ENCODE measurements around the gene BLNK.
A peak's percentile ranks its signal among the peaks of the same experiment; 100 is the strongest.

Gene BLNK

GRCh38 chr10:96261930-96262329 lies 9.4 kb downstream of the BLNK start:
- no peak for DNase-seq (ENCODE audit: low read depth)

- no peak for DNase-seq (ENCODE audit: low read depth)
These were observed 10.2 kb downstream of the BLNK start for GRCh38 chr10:96261132-96261531.

DNA sequence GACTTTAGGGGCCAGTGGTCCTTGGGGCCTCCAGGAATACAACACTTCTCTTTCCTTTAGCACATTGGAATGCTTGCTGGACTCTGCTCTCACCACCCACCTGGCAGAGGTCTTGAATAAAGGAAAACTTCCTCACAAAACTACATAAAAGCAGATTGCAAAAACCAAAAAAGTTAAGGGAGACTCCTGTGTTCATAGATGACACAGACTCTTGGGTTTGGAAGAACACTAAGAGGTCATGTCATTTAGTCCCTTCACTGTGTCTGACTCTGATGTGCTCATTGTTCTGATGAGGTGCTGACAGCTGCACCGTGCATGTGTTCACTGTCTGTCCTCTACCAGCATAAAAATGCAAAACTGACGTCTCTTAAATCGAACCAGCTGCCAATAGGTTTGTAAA lies 11.4 kb downstream of the BLNK start:
- no peak for DNase-seq (ENCODE audit: low read depth)

GRCh38 chr10:96259150-96259549 lies 12.2 kb downstream of the BLNK start:
- no peak for DNase-seq (ENCODE audit: low read depth)

DNA sequence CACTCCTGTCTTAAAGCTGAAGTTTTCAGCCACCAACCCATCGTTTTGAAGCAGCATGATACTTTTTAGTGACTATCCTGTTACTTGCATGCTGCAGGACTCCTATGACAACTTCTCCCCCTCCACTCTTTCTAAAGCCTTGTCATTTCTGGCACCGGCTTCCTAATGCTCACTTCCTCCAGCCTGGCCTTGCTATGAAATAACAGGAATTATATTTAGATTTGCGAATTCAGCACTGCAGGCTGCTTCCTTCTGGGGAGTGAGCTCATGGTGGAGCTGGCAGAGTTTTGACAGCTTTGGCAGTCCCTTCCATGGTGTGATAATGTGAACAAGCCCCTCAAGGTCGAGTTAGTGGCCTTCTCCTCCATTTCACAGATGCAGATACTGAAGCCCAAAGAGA lies 13.4 kb downstream of the BLNK start:
- no peak for DNase-seq (ENCODE audit: low read depth)

DNA sequence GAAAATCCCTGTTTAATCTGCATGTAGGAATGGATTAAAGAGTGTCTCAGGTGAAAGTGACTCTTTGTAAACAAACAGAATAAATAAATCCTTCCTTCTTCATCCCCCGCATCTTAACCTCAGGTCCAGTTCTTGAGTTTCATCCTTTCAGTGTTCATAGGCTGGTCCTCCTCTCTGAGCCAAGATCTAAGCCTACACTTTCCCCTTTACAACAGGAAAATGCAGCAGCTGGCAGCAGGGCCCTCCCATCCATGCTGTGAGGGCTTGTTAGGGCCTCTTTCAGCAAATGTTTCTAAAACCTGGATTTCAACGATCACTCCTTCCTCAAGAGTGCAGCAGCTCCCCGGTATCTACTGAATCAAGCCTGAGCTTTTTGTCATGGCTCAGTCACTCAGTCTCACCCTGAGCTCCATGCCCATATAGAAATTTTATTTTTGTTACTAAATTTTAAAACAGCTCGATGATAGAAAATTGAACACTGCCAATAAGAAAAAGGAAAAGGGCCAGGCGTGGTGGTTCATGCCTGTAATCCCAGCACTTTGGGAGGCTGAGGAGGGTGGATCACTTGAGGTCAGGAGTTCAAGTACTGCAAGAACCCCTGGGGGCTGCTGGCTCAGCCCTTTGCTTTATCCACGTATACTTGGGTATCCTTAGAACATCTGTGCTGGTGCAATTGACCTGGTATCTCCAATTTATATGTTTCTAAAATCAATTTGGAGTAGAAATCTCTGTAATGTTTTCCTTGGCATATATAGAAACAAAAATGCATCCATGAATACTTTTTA lies 15.6 kb downstream of the BLNK start:
- DNase-seq (ENCODE audit: low read depth), result no peak

DNA sequence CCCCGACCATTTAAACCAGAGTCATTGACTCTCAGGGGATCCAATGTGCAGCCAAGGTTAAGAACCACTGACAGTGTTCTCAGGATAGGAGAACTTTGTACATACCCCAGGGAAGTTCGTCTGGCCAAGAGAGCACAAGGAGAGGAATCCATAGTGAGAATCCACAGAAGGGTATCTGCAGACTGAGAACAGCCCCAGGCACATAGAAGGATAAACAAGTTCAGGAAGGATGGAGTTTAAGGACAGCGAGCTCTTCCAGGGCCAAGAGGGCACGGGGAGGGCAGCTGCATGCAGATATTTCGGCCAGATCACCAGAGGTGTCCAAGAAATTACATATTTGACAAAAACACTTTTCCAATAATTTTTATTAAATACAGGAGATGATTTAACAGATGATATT lies 16.4 kb downstream of the BLNK start:
- no peak for DNase-seq (ENCODE audit: low read depth)

- DNase-seq (ENCODE audit: low read depth), result no peak
These were observed 18.6 kb downstream of the BLNK start for GRCh38 chr10:96252730-96253129.

- DNase-seq (ENCODE audit: low read depth), result no peak
These were observed 21.0 kb downstream of the BLNK start for GRCh38 chr10:96250349-96250748.

- DNase-seq (ENCODE audit: low read depth), result no peak
These were observed 22.1 kb downstream of the BLNK start for GRCh38 chr10:96249264-96249663.

GRCh38 chr10:96244354-96244753 lies 27.0 kb downstream of the BLNK start:
- no peak for DNase-seq (ENCODE audit: low read depth)

DNA sequence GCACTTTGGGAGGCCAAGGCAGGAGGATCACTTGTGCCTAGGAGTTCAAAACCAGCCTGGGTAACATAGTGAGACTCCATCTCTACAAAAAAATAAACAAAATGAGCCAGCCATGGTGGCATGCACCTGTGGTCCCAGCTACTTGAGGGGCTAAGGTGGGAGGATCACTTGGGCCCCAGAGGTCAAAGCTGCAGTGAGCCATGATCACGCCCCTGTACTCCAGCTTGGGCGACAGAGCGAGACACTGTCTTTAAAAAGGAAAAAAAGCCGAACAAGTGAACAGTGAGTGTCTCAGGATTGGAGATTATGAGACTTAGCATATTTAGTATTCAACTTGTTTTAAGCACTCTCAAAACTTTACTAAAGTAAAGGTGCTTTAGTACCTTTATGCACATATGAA lies 28.1 kb downstream of the BLNK start:
- DNase-seq (ENCODE audit: low read depth), result no peak

GRCh38 chr10:96242822-96243221 lies 28.5 kb downstream of the BLNK start:
- no peak for DNase-seq (ENCODE audit: low read depth)

GRCh38 chr10:96238646-96239623 lies 32.4 kb downstream of the BLNK start:
- no peak for DNase-seq (ENCODE audit: low read depth)

GRCh38 chr10:96236876-96237275 lies 34.5 kb downstream of the BLNK start:
- no peak for DNase-seq (ENCODE audit: low read depth)

DNA sequence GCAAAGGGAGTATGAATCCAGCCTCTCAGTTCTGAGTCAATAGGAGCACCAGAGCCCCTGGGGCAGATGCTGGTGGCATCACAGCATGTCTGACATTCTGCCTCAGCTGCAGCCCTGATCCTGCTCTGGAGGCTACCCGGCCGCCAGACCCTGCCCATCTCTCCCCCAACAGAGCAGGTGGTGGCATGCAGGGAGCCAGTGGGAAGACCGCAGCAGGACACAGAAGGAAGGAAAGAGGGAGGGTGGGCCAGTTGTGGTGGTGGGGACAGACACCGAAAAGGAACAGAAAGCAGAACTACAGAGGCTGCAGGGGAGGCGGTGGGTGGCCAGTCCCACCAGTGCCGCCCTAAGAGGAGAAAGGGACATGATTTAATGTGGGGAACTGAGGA lies 35.3 kb downstream of the BLNK start:
- DNase-seq (ENCODE audit: low read depth), result no peak

- DNase-seq (ENCODE audit: low read depth), result no peak
These were observed 35.9 kb downstream of the BLNK start for GRCh38 chr10:96235326-96236089.

DNA sequence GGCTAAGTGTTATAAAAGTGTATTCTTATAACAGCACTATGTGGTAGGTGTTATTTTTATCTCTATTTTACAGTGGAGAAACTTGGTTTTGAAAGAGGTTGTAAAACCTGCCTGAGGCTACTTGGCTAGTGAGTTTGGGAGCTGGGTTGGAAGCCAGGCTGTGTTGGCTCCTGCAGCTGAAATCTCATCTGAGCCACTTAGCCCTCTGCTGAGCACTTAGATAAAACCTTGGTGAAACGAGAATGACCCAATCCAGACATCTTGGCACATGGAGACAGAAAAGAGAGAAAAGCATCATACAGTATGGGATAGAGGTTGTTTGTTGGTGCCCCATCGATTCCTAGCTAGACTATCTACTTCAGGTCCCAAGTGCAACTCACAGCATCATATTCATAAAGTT lies 37.4 kb downstream of the BLNK start:
- DNase-seq (ENCODE audit: low read depth), result no peak

DNA sequence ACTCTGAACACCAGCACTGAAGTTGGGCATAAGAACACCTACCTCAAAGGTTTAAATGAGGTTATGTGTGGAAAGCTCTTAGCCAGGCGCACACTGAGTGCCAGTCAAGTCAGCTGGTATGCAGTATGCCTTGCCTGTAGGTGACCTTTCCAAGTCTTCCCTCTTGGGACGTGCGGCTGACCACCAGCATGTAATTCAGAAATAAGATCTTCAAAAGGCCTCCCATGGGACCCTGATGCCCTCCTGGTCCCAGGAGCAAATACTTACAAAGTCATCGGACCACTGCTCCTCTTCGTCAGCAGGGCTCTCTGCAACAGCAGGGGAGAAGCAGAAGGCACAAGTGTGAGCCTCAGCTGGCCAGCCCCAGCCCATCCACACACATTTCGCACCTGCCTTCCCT lies 40.8 kb downstream of the BLNK start:
- DNase-seq (ENCODE audit: low read depth), result no peak

GRCh38 chr10:96229568-96230030 lies 41.8 kb downstream of the BLNK start:
- DNase-seq (ENCODE audit: low read depth), result peak; percentile 33

- DNase-seq (ENCODE audit: low read depth), result no peak
These were observed 42.9 kb downstream of the BLNK start for GRCh38 chr10:96228408-96228994.

GRCh38 chr10:96227206-96227605 lies 44.2 kb downstream of the BLNK start:
- DNase-seq (ENCODE audit: low read depth), result no peak

All from stimulated activated CD8-positive, alpha-beta memory T cell treated with anti-CD3 and anti-CD28 coated beads, Interleukin-15, amount 100 ng/mL, for 1 hour (primary cell).